GM12878 (cell line): ENCODE data around the gene SPIRE2. TPM values are rescaled to one million over a fixed set of nuclear protein-coding genes. Genes with fewer than 3 reads are reported as not detected.

Experiments used
- ATAC-seq: fragments of 200-7000 bp; cut with Tn5 transposase; 3 replicates; pipeline ENCODE4 v1.9.1; 2020; ENCODE audit warnings: mild to moderate bottlenecking, moderate library complexity
- BruUV-seq: library from RNA; stranded (reverse); fragments of 400-500 nt; replicated peaks from 2 replicates; lab custom pipeline; 2021; lab: Mats Ljungman, UMichigan
- CTCF ChIA-PET: fragments of 300-600 bp; sonication (Branson Sonifier 250); formaldehyde crosslinking; extraction: SDS; loops from one replicate; lab custom pipeline; 2021; ENCODE audit warnings: inconsistent platforms; lab: Yijun Ruan, JAX
- POLR2A ChIA-PET: fragments of 350-600 bp; formaldehyde crosslinking; extraction: SDS; loops from one replicate; lab custom pipeline; 2021; ENCODE audit warnings: inconsistent platforms; lab: Charles Lee
- RAD21 ChIA-PET: fragments of 300-600 bp; sonication (Branson Sonifier 250); formaldehyde crosslinking; loops from one replicate; lab custom pipeline; 2023; ENCODE audit warnings: antibody characterized with exemption; ENCODE audit not compliant: unreplicated experiment; lab: Charles Lee
- SMC1A ChIA-PET: fragments of 300-600 bp; sonication (Branson Sonifier 250); formaldehyde crosslinking; loops from one replicate; lab custom pipeline; 2023; ENCODE audit not compliant: unreplicated experiment, uncharacterized antibody; lab: Charles Lee
- DNase-seq: peaks from one replicate; pipeline ENCODE4 v3.0.0-alpha.2; 2011; ENCODE audit warnings: low read depth, low spot score
- FAIRE-seq: peaks from 3 replicates; lab custom pipeline; 2011; peaks lifted over from hg19 to GRCh38; lab: Jason Lieb, UNC
- H2AFZ ChIP-seq: 2 replicates; pipeline ENCODE4 v1.6.0; 2011; ENCODE audit warnings: low read depth, low read length, control low read depth; ENCODE audit not compliant: control insufficient read depth
- H3K27ac ChIP-seq: 2 replicates; pipeline ENCODE4 v1.5.1; 2011; ENCODE audit warnings: control low read depth; ENCODE audit not compliant: control insufficient read depth, insufficient read depth
- H3K27me3 ChIP-seq, 2 experiments: replicated peaks in 1 of 2; 2 replicates each; pipeline versions ENCODE4 v1.6.0 to v1.6.1; 2011; ENCODE audit warnings: low read length in 1 of 2; ENCODE audit not compliant: control insufficient read depth in 2 of 2, insufficient read depth in 2 of 2
- H3K36me3 ChIP-seq, 2 experiments: 2 replicates each; pipeline ENCODE4 v1.5.1; 2011; ENCODE audit warnings: low read length in 1 of 2; ENCODE audit not compliant: control insufficient read depth in 2 of 2, insufficient read depth in 2 of 2
- H3K4me1 ChIP-seq: 2 replicates; pipeline ENCODE4 v1.6.1; 2011; ENCODE audit warnings: mild to moderate bottlenecking, low read length, moderate library complexity, mixed read lengths; ENCODE audit not compliant: control insufficient read depth, insufficient read depth
- H3K4me2 ChIP-seq: 2 replicates; pipeline ENCODE4 v1.6.0; 2011; ENCODE audit warnings: control low read depth; ENCODE audit not compliant: control insufficient read depth, insufficient read depth
- H3K4me3 ChIP-seq: fragments of 200-600 bp; sonication (generic); 2 replicates; pipeline ENCODE4 v1.5.1; 2016
- H3K79me2 ChIP-seq: 2 replicates; pipeline ENCODE4 v1.6.0; 2011; ENCODE audit warnings: low read length; ENCODE audit not compliant: control insufficient read depth, insufficient read depth
- H3K9ac ChIP-seq: 2 replicates; pipeline ENCODE4 v1.8.0; 2011; ENCODE audit warnings: low read length, control low read depth, mixed read lengths; ENCODE audit not compliant: control insufficient read depth, insufficient read depth
- H3K9me3 ChIP-seq: replicated peaks from 3 replicates; pipeline ENCODE4 v1.5.1; 2011; ENCODE audit warnings: mild to moderate bottlenecking, low read length; ENCODE audit not compliant: control insufficient read depth, insufficient read depth
- H4K20me1 ChIP-seq: 2 replicates; pipeline ENCODE4 v1.6.0; 2011; ENCODE audit not compliant: control insufficient read depth, insufficient read depth
- ATF7 ChIP-seq: fragments of 450-650 bp; IDR thresholded peaks from 2 replicates; pipeline ENCODE4 v1.6.1; 2016; ENCODE audit warnings: low read depth, mild to moderate bottlenecking
- BRCA1 ChIP-seq: IDR thresholded peaks from 2 replicates; pipeline ENCODE4 v1.6.1; 2011; ENCODE audit warnings: low read depth, low read length, improper control_type of control experiment
- CREM ChIP-seq: IDR thresholded peaks from 2 replicates; pipeline ENCODE4 v1.6.1; 2014; ENCODE audit warnings: antibody characterized with exemption, low read depth
- ESRRA ChIP-seq: IDR thresholded peaks from 2 replicates; pipeline ENCODE4 v1.6.1; 2012; ENCODE audit warnings: mild to moderate bottlenecking, low read length, improper control_type of control experiment
- ETV6 ChIP-seq, 2 experiments: fragments of 450-650 bp in 1 of 2; IDR thresholded peaks in 1 of 2; conservative IDR thresholded peaks in 1 of 2; 2 replicates each; pipeline ENCODE4 v1.6.1; 2014; ENCODE audit warnings: antibody characterized with exemption in 1 of 2, borderline replicate concordance in 1 of 2, low read depth in 1 of 2, mild to moderate bottlenecking in 1 of 2, moderate library complexity in 1 of 2
- KLF5 ChIP-seq: fragments of 450-650 bp; IDR thresholded peaks from 2 replicates; pipeline ENCODE4 v1.6.1; 2014; ENCODE audit warnings: mild to moderate bottlenecking; ENCODE audit not compliant: partially characterized antibody
- MYC ChIP-seq: IDR thresholded peaks from 2 replicates; pipeline ENCODE4 v1.6.1; 2011; ENCODE audit warnings: mild to moderate bottlenecking, low read length, moderate library complexity, inconsistent platforms; ENCODE audit not compliant: insufficient read depth, insufficient replicate concordance, insufficient read length, severe bottlenecking
- NBN ChIP-seq: fragments of 450-650 bp; IDR thresholded peaks from 2 replicates; pipeline ENCODE4 v1.6.1; 2016
- PML ChIP-seq: IDR thresholded peaks from 2 replicates; pipeline ENCODE4 v1.6.1; 2012; ENCODE audit warnings: low read length, inconsistent platforms
- TARDBP ChIP-seq: IDR thresholded peaks from 2 replicates; pipeline ENCODE4 v1.6.1; 2016; ENCODE audit warnings: borderline replicate concordance
- ZNF217 ChIP-seq: fragments of 450-650 bp; IDR thresholded peaks from 2 replicates; pipeline ENCODE4 v1.6.1; 2017; ENCODE audit warnings: antibody characterized with exemption, mild to moderate bottlenecking
- ZNF274 ChIP-seq: IDR thresholded peaks from one replicate; pipeline ENCODE4 v1.8.0; 2011; ENCODE audit not compliant: insufficient read length, insufficient read depth
- WGBS: methylation state at CpG from one replicate; pipeline ENCODE4 v1.1.6; 2016; ENCODE audit warnings: low lambda C conversion rate; ENCODE audit not compliant: insufficient replicate concordance, insufficient coverage; ENCODE audit errors: missing lambda C conversion rate; 5-methylcytosine and 5-hydroxymethylcytosine counted together
- in situ Hi-C: fragments of 300-500 bp; cut with MboI; formaldehyde crosslinking; loops from 9 replicates; pipeline ENCODE4 v1.14.3; 2018; ENCODE audit warnings: mixed read lengths
- intact Hi-C: fragments of 100-400 bp; cut with micrococcal nuclease; formaldehyde crosslinking; loops from one replicate; pipeline ENCODE4 v1.14.2; 2022; ENCODE audit not compliant: unreplicated experiment
- polyA plus RNA-seq, 11 experiments: library from polyadenylated mRNA; depleted of rRNA in 4 of 11; unstranded in 6 of 11; stranded (reverse) in 5 of 11; fragments of >200 nt; fragmentation: Nextera tagmentation in 4 of 11; fragmentation: Illumina TruSeq in 1 of 11; extraction: Ambion mirVana in 4 of 11; extraction: Trizol in 1 of 11; gene quantifications; 1 replicate in 1 of 11; 2 replicates in 10 of 11; pipeline versions ENCODE4 v1.2.1 to v1.2.3, GENCODE V29; 2011 to 2016; ENCODE audit warnings: inconsistent platforms in 2 of 11, missing spikeins in 2 of 11, low read depth in 1 of 11
- total RNA-seq, 4 experiments: library from RNA; depleted of rRNA in 3 of 4; stranded (reverse); fragments of >200 nt in 3 of 4; fragmentation: Illumina TruSeq in 1 of 4; extraction: Trizol in 1 of 4; gene quantifications; 2 replicates each; pipeline versions ENCODE4 v1.2.1 to v1.2.3, GENCODE V29; 2013 to 2021
- TF ChIP-seq, protein P1 (sequence below): fragments of 450-650 bp; IDR thresholded peaks from 2 replicates; pipeline ENCODE4 v1.6.1; 2016; ENCODE audit warnings: mild to moderate bottlenecking, moderate library complexity, borderline replicate concordance
- TF ChIP-seq, protein P2 (sequence below): fragments of 450-650 bp; IDR thresholded peaks from 2 replicates; pipeline ENCODE4 v1.6.1; 2018; ENCODE audit warnings: borderline replicate concordance, mild to moderate bottlenecking; ENCODE audit not compliant: partially characterized antibody

SPIRE2 gene
- total and polyA plus RNA-seq, 10 of the 15 experiments (the other 5 are each of a cell fraction or from before 2014, with no cell fraction given) = 0.03 to 0.64 (median 0.27) TPM; not detected in 1

DNA sequence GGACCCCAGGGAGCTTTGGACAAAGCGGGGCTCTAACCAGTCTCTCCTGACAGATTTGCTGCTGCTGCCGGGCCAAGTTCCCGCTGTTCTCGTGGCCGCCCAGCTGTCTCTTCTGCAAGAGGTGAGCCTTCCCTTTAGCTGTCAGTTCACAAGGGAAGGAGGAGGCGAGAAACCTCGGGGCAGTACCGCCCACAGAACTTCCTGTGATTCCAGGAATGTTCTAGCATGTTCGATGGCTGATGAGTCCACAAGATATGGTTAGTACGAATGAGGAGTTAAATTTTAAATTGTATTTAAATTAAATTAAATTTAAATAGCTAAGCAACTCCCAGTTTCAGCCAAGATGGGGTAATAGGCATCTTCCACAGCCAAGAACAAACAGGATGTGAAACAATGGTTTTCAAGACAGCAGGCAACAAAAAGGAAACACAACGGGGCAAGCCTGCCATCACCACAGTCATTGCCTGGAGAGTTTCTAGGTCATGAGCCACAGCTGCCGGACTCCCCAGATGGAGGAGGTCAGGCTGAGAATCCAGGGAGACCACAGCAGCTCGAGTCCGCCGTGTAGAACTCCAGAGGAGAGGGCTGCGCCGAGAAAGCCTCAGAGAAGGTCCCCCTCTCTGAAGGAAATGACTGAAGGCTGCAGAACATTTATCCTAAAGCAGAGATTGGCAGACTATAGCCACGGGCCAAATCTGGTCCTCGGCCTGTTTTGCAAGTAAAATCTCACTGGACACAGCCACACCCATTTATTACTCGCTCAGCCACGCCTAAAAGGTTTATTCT is 35.7 kb downstream of the SPIRE2 start:
- WGBS = 2% methylated on average over 21 of the region's 21 CpGs
- Histone ChIP-seq H3K36me3 (no peaks in the 10 kb centered on the region), H3K4me3 (peak overlapping the region; percentile 51; the same call in 1 of the 2 replicates), H3K4me1 (peaks cover 22% of the 10 kb centered on the region), H3K9me3 (peaks cover 1% of the 10 kb centered on the region; the same call in 2 of the 3 replicates), H3K9ac (peak overlapping the region; percentile 3; the same call in 1 of the 2 replicates), H2AFZ (peak overlapping the region; percentile 40), H3K79me2 (no peaks in the 10 kb centered on the region), H3K4me2 (peak overlapping the region; percentile 85), H3K27ac (peak overlapping the region; percentile 60), H3K27me3 (no peaks in the 10 kb centered on the region; a peak in 1 of 4 replicates), H4K20me1 (no peaks in the 10 kb centered on the region)
- ChIA-PET POLR2A (interaction anchor here (1.2 to 5.2 kb wide), 4 partner anchors 9 to 164 kb away, joined by 5 to 49 read pairs (median 6); partner anchors contain the start of gene TCF25), SMC1A (interaction anchor here (0.6 to 3.5 kb wide), 9 partner anchors 9 to 164 kb away, joined by 3 to 17 read pairs (median 4); partner anchors contain the start of gene TCF25), RAD21 (interaction anchor here (0.6 to 2.0 kb wide), 9 partner anchors 8 to 163 kb away, joined by 3 to 14 read pairs (median 3); partner anchors contain the start of genes SPATA2L and TCF25), CTCF (interaction anchor here (0.8 to 6.9 kb wide), 11 partner anchors 9 to 263 kb away, joined by 3 to 119 read pairs (median 4); partner anchors contain the start of genes MC1R, SPATA2L and TCF25)
- DNase-seq (peak; percentile 69), ATAC-seq (peak; percentile 80), FAIRE-seq (peak; percentile 86)
- intact Hi-C loops (no loop called here), in situ Hi-C loops (loop anchor here (5.0 kb wide), 1 partner anchor 162 kb away; the partner anchor contains the start of gene SPATA2L)
- no TSS peak for BruUV-seq
- TF ChIP-seq PML (no peak), ESRRA (no peak), MYC (no peak), CREM (no peak), TARDBP (no peak), ETV6 (conservative IDR thresholded peaks at IDR 0.05 in 1 of 2, IDR thresholded peaks at IDR 0.05 in 1 of 2; ENCODE audit: borderline replicate concordance in 1 of 2, low read depth in 1 of 2) (peak in 1 of 2 experiments; percentile 44; a peak in 1 of 4 replicates), NBN (no peak), ATF7 (peak; percentile 45), ZNF274 (no peak), BRCA1 (no peak), KLF5 (no peak), ZNF217 (no peak)
- TF ChIP-seq, protein P1, sequence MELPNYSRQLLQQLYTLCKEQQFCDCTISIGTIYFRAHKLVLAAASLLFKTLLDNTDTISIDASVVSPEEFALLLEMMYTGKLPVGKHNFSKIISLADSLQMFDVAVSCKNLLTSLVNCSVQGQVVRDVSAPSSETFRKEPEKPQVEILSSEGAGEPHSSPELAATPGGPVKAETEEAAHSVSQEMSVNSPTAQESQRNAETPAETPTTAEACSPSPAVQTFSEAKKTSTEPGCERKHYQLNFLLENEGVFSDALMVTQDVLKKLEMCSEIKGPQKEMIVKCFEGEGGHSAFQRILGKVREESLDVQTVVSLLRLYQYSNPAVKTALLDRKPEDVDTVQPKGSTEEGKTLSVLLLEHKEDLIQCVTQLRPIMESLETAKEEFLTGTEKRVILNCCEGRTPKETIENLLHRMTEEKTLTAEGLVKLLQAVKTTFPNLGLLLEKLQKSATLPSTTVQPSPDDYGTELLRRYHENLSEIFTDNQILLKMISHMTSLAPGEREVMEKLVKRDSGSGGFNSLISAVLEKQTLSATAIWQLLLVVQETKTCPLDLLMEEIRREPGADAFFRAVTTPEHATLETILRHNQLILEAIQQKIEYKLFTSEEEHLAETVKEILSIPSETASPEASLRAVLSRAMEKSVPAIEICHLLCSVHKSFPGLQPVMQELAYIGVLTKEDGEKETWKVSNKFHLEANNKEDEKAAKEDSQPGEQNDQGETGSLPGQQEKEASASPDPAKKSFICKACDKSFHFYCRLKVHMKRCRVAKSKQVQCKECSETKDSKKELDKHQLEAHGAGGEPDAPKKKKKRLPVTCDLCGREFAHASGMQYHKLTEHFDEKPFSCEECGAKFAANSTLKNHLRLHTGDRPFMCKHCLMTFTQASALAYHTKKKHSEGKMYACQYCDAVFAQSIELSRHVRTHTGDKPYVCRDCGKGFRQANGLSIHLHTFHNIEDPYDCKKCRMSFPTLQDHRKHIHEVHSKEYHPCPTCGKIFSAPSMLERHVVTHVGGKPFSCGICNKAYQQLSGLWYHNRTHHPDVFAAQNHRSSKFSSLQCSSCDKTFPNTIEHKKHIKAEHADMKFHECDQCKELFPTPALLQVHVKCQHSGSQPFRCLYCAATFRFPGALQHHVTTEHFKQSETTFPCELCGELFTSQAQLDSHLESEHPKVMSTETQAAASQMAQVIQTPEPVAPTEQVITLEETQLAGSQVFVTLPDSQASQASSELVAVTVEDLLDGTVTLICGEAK = no peak
- TF ChIP-seq, protein P2, sequence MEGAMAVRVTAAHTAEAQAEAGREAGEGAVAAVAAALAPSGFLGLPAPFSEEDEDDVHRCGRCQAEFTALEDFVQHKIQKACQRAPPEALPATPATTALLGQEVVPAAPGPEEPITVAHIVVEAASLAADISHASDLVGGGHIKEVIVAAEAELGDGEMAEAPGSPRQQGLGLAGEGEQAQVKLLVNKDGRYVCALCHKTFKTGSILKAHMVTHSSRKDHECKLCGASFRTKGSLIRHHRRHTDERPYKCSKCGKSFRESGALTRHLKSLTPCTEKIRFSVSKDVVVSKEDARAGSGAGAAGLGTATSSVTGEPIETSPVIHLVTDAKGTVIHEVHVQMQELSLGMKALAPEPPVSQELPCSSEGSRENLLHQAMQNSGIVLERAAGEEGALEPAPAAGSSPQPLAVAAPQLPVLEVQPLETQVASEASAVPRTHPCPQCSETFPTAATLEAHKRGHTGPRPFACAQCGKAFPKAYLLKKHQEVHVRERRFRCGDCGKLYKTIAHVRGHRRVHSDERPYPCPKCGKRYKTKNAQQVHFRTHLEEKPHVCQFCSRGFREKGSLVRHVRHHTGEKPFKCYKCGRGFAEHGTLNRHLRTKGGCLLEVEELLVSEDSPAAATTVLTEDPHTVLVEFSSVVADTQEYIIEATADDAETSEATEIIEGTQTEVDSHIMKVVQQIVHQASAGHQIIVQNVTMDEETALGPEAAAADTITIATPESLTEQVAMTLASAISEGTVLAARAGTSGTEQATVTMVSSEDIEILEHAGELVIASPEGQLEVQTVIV = no peak
